A673 (cell line): ENCODE measurements around the gene RRAGA. TPM values are rescaled to one million over a fixed set of nuclear protein-coding genes. Genes with fewer than 3 reads are reported as not detected.

Experiments
- BruUV-seq: library from RNA; stranded (reverse); fragments of 400-500 nt; replicated peaks from 2 replicates; lab custom pipeline; 2021; lab: Mats Ljungman, UMichigan
- CTCF ChIA-PET: fragments of 300-600 bp; sonication (Branson Sonifier 250); formaldehyde crosslinking; loops from one replicate; lab custom pipeline; 2022; ENCODE audit warnings: antibody characterized with exemption; lab: Charles Lee
- POLR2A ChIA-PET: fragments of 300-600 bp; sonication (Branson Sonifier 250); formaldehyde crosslinking; loops from one replicate; lab custom pipeline; 2022; ENCODE audit warnings: antibody characterized with exemption; ENCODE audit not compliant: low non-redundant PET; lab: Charles Lee
- DNase-seq: peaks from one replicate; pipeline ENCODE4 v3.0.0-alpha.2; 2015; ENCODE audit warnings: low spot score
- H3K27ac ChIP-seq: fragments of 200-600 bp; sonication (generic); 2 replicates; pipeline ENCODE4 v1.5.1; 2016; ENCODE audit warnings: mixed run types, low read depth, mild to moderate bottlenecking, mixed read lengths, antibody characterized with exemption, low read length; ENCODE audit not compliant: poor library complexity, severe bottlenecking
- H3K27me3 ChIP-seq: fragments of 200-600 bp; sonication (generic); replicated peaks from 2 replicates; pipeline ENCODE4 v1.6.1; 2017; ENCODE audit warnings: mixed run types, low read depth, mild to moderate bottlenecking, mixed read lengths, antibody characterized with exemption, low read length; ENCODE audit not compliant: insufficient read depth, poor library complexity
- H3K36me3 ChIP-seq: fragments of 200-600 bp; sonication (generic); 2 replicates; pipeline ENCODE4 v1.6.1; 2016; ENCODE audit warnings: mixed run types, mild to moderate bottlenecking, mixed read lengths, antibody characterized with exemption, low read length; ENCODE audit not compliant: insufficient read depth, poor library complexity, severe bottlenecking
- H3K4me1 ChIP-seq: fragments of 200-600 bp; sonication (generic); 2 replicates; pipeline ENCODE4 v1.6.1; 2017; ENCODE audit warnings: mixed run types, mild to moderate bottlenecking, mixed read lengths, antibody characterized with exemption, low read length; ENCODE audit not compliant: insufficient read depth, poor library complexity, severe bottlenecking
- H3K4me3 ChIP-seq: fragments of 200-600 bp; sonication (generic); 2 replicates; pipeline ENCODE4 v1.5.1; 2016; ENCODE audit warnings: low read depth, mixed run types, mild to moderate bottlenecking, mixed read lengths, low read length; ENCODE audit not compliant: poor library complexity, severe bottlenecking
- H3K9me3 ChIP-seq: fragments of 200-600 bp; sonication (generic); 2 replicates; pipeline ENCODE4 v1.6.1; 2016; ENCODE audit warnings: mixed run types, low read depth, mild to moderate bottlenecking, mixed read lengths, antibody characterized with exemption, low read length; ENCODE audit not compliant: poor library complexity, severe bottlenecking
- CTCF ChIP-seq: fragments of 300-800, 200-600 bp; sonication (generic); conservative IDR thresholded peaks from 2 replicates; pipeline ENCODE4 v1.5.1; 2017; ENCODE audit warnings: low read depth, mild to moderate bottlenecking, antibody characterized with exemption, low read length, moderate library complexity, mixed read lengths
- EZH2 ChIP-seq: fragments of 200-600 bp; sonication (generic); IDR thresholded peaks from 2 replicates; pipeline ENCODE4 v1.6.1; 2017; ENCODE audit warnings: borderline replicate concordance, low read depth, mild to moderate bottlenecking, mixed read lengths, antibody characterized with exemption, low read length; ENCODE audit not compliant: poor library complexity, severe bottlenecking
- intact Hi-C: fragments of 100-400 bp; cut with micrococcal nuclease; formaldehyde crosslinking; loops from one replicate; pipeline ENCODE4 v1.10.0; 2022; ENCODE audit not compliant: unreplicated experiment
- total RNA-seq: library from RNA; stranded (reverse); gene quantifications from 2 replicates; pipeline ENCODE4 v1.2.3, GENCODE V29; 2021

The RRAGA gene
- total RNA-seq, 1 experiment from 2014 or later = 33.0 TPM

GRCh38 chr9:19074229-19074628, 25.0 kb downstream of the RRAGA start:
- no TSS peak for BruUV-seq
- Histone ChIP-seq H3K36me3 (peaks cover 35% of the 10 kb centered on the region), H3K27me3 (no peaks in the 10 kb centered on the region), H3K9me3 (no peaks in the 10 kb centered on the region), H3K4me1 (no peaks in the 10 kb centered on the region), H3K4me3 (no peak overlapping the region), H3K27ac (no peak overlapping the region)
- TF ChIP-seq CTCF = no peak
- TF ChIP-seq EZH2 = no peak
- POLR2A ChIA-PET = no interaction called here
- CTCF ChIA-PET = no interaction called here
- intact Hi-C loops = no loop called here
- DNase-seq = no peak

DNA sequence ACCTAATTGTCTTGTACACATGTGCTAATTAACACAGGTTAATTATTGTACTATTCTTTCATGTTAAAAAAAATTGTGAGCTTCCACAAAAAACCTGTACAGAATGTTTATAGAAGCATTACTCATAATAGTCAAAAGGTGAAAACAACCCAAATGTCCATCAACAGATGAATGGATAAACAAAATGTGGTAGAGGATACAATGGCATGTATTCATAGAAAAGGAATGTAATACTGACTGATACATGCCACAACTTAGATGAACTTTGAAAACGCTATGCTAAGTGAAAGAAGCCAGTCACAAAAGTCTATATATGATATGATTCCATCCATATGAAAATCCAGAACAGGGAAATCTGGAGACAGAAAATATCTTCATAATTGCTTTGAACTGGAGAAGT, 25.6 kb downstream of the RRAGA start:
- DNase-seq = no peak
- ChIA-PET POLR2A (no interaction called here), CTCF (no interaction called here)
- Histone ChIP-seq H3K4me3 (no peak overlapping the region), H3K9me3 (no peaks in the 10 kb centered on the region), H3K27me3 (no peaks in the 10 kb centered on the region), H3K4me1 (no peaks in the 10 kb centered on the region), H3K27ac (no peak overlapping the region), H3K36me3 (peaks cover 30% of the 10 kb centered on the region)
- TF ChIP-seq CTCF = no peak
- no peak for TF ChIP-seq EZH2
- BruUV-seq = no TSS peak
- intact Hi-C loops = no loop called here

DNA sequence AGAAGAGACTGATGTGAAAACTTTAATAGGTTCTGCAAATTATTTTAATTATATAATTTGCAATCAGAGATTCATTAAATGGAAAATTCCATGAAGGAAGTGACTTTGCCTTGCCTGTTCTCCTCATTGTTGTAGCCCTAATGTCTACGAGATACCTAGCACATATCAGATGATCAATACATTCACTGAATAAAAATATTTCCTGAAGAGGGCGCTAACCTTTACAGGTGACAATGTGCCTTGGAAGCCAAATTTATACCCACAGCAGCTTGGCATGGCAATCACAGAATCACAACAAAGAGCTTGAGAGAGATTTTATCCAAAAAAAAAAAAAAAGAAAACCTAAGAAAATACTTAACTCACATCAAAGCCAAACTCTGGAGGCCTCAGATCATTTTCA, 36.1 kb downstream of the RRAGA start:
- Histone ChIP-seq H3K36me3 (peaks cover 35% of the 10 kb centered on the region), H3K4me1 (no peaks in the 10 kb centered on the region), H3K27me3 (no peaks in the 10 kb centered on the region), H3K9me3 (no peaks in the 10 kb centered on the region), H3K27ac (no peak overlapping the region), H3K4me3 (no peak overlapping the region)
- CTCF ChIA-PET = interaction anchor here (1.0 kb wide), 1 partner anchor 372 kb away, joined by 5 read pairs; no protein-coding TSS in a partner anchor
- BruUV-seq = no TSS peak
- POLR2A ChIA-PET = no interaction called here
- TF ChIP-seq EZH2 (no peak), CTCF (peak; percentile 38)
- intact Hi-C loops = loop anchor here (5.0 kb wide), 1 partner anchor 87 kb away; no protein-coding TSS in a partner anchor
- peak; percentile 6 for DNase-seq
